GM19452 (cell line): ENCODE measurements around the gene FAM169A.
"Not testable (repeated sequence)": the region's sequence is repeated elsewhere in the genome, so short reads cannot be mapped to it uniquely, and the experiment has no call there.

ENCODE experiments used
- ATAC-seq: cut with Tn5 transposase; IDR thresholded peaks from one replicate; pipeline ENCODE4 v1.9.1; 2021; ENCODE audit not compliant: unreplicated experiment

The FAM169A gene

DNA sequence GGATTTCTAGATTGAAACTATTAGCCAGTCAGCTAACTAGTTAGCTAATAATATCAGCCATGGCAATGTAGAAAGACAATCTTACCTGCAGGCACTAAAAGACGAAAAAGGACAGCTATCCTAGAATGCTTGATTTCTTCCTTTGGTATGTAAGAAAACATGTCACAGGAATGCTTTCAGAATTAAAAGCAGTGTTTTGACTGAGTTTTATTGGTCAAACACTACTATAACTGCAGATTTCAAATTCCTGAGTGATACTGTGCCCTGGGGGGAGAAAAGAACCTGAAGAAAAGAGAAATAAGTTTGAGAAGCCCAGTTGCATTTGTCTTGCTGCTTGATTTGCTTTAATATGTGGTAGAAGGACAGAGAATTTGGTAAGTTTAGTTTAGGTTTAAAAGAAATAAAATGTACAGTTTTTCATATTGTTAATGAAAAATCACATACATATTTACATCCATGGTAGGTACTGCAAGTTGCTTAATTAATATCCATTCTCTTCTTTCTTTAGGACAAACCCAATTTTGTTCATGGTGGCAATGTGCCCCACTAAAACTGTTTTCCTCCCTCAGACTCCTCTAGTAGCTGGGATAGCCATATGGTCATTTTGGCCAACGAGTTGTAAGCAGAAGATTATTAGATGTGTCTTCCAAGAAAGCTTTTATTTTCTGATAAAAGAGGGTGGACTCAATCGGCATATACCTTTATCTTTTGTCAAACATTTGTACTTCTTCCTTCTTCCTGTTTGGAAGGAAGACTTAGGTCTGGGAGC is 4.3 kb upstream of the FAM169A start:
- ATAC-seq: no peak

DNA sequence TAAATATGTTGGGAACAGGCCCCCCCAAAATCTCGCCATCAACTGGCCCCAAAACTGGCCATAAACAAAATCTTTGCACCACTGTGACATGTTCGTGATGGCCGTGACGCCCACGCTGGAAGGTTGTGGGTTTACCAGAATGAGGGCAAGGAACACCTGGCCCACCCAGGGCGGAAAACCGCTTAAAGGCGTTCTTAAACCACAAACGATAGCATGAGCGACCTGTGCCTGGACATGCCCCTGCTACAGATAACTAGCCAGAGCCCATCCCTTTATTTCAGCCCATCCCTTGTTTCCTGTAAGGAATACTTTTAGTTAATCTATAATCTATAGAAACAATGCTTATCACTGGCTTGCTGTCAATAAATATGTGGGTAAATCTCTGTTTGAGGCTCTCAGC is 3.2 kb upstream of the FAM169A start:
- ATAC-seq: not testable (repeated sequence)

DNA sequence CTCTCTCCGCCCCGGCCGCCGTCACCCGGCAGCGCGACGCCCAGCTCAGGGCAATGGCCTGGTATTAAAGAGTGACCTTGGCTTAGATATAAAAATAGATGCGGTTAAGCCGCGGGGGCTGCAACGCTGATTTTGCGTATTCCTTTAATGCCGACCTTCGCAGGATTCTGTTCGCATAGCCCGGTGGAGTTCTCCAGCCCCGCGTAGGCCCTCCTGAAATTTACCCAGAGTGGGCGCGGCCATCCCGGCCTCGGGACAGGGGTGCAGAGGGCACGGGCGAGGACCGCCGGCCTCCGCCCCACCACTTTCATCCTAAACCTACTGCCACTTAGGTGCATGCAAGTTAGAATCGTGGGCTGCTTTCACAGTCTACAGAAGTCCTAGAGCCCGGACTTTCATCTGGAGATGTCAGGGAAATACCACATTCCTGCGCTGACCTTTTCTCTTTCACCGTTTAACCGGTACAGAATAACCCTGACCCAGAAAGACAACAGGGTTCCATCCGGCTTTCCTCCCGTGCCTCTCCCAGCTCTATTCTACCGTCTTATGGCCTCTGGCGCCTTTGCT is 492 bp upstream of the FAM169A start:
- no peak for ATAC-seq

DNA sequence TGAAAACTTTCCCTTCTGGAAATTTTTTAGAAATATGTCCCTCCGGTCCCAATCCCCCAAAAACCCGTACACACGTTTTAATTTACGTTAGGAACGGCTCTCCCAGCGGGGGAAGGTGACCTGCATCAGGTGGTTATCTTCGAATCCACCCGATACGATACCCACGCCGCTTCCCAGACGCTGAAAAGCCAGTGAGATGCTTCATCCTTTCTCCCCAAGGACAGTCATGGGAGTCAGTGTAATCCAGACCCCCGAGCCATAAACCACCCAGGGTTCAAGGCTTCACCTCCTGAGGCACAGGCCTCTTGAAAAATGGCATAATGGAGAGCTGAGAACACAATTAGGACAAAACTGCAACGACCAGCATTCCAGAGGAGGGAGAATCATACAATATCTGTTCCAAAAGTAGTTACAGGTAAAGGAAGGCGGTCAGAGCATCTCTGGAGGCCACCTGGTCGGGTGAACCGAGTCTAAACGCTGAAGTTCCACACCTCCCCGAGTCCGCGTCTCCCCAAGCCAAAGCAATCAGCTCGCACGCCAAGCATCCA is 857 bp downstream of the FAM169A start:
- no peak for ATAC-seq

DNA sequence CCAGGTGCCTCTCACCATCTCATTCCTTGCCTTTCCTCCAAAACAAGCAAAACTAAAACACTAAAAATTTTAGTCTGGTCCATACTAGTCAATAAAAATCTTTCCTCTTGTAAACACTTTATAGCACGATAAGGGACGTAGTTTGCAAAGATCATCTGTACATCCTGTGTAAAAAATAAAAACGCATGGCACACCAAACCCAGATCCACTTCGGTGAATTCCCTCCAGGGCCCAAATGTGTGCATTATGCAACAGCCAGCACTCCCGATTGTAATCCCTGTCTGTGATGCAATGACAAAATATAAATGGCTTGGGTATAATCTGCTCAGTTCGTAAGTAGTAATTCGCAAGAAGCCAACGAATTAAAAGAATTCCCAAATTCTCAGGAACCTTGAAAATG is 1.4 kb downstream of the FAM169A start:
- no peak for ATAC-seq

DNA sequence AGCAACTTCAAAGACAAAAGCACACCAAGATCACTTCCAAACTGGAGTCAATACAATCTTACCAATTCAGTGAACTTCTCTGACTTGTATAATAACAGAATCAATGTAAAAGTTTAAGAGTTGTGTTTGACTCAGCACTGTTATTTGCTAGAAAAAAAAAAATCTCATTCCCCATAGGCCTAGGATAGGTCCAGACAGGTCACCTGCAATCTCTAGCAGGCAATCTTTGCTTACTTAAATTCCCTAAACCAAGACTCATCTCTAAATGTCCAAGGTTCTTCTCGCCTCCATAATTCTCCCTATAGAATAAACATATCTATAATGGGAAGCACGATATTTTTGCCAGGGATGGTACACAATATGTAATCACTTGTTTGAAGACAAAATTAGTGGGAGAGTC is 2.5 kb downstream of the FAM169A start:
- no peak for ATAC-seq

DNA sequence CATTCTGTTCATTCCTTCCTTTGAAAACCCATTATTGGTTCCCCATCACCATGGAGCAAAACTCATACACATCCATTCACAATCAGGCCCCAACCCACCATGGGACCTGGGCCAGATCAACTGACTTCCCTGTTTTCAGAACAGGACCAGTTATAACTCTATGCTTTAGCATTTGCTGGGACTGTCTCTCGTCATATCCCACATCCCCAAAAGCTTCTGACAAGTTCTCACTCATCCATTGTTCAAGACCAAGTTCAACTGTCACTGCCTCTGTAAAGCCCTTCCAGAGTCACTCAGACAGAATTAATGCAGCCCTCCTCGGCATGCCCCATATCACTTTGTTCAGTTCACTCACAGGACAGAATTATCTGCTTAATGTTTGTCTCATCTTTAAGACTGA is 4.0 kb downstream of the FAM169A start:
- no peak for ATAC-seq

DNA sequence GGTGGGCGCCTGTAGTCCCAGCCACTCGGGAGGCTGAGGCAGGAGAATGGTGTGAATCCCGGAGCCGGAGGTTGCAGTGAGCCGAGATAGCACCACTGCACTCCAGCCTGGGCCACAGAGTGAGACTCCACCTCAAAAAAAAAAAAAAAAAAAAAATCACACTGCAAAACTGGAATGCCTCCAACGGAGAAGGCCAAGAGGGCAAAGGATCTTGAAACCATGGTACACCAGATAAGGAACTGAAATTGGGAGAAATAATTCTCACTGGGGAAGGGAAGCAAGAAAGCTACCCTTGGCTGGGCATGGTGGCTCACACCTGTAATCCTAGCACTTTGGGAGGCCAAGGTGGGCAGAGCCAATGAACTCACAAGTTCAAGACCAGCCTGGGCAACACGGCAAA is 9.2 kb downstream of the FAM169A start:
- not testable (repeated sequence) for ATAC-seq

DNA sequence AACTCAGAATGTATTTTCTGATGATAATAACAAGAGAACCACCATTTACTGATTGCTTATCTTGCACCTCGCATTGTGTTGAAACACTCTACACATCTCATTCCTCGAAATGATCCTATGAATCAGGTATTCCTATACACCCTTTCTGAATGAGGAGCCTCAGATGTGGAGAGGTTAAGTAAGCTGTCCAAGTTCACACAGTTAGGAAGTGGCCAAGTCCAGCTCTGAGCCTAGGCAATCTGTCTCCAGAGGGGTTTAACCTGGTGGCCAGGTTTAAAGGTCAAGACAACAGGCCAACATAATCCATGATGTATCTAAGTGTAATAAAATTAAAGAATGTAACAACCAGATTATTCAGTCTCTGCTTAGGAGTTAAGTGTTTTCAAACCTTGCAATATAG is 12.9 kb downstream of the FAM169A start:
- ATAC-seq: no peak

DNA sequence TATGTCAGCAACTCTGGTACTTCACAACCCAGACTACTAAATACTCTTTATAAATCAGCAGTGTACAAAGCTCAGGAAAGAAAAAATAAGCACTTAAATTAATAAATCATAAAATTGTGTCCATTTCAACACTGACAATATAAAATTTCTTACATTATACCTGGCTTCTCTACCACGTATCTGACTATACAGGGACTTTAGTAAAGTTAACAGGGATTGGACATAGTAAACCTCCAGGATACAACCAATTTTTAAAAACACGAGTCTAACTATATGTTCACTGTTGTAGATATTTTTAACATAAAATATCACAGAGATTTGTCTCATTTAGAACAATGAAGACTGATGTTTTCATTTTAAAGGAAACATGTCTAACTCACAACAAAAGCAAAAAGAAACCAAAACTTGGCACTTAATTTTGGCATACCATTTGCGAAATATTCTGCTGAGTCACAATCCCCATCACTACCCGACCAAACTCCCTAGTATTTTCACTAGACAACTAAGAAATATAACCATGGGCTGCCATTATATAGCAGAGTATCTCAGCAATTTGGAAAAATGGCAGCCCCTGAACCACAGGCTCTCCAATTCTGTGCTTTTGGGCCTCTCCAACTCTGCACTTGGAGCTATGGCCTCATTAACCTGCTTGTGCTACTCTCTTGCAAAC is 14.4 kb downstream of the FAM169A start:
- no peak for ATAC-seq

DNA sequence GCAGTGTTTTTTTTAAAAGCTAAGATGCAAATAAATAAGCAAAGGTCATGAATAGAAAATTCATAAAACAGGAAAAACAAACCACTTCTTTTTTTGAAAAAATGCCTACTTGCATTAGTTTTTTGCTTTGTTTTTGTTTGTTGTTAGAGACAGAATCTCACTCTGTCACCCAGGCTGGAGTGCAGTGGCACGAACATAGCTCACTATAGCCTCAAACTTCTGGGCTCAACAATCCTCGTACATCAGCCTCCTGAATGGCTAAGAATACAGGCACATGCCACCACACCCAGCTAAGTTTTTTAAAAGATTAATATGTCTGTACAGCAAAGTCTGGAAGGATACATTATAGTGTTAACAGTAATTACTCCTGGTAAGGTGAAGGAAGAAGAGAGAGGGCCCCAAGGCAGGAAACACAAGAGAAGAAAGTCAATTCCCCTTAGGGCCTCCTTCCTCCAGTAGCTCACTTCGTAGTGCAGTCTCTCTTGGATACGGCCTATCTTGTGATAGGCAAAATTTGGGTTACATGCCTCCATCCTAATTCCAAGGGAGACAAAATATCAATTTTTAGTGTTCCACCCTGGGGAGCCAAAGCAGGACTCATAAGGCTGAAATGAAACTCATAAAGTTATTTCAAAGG is 15.3 kb downstream of the FAM169A start:
- no peak for ATAC-seq

DNA sequence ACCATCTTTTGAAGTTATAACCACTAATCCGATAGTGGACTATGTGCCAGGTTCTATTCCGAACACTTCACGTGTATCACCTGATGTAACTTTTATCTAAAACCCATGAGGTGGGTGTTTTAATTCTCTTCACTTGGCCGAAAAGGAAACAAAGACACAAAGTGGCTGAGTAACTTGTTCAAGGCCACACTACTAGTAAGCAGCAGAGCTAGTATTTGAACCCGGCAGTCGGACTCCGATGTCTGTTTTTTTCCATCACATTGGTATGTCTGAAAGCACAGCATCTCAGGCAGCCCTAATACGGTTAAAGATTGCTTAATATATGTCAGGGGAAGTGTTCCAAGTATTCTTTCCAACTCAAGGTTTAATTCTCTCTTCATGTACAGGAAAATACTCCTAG is 16.2 kb downstream of the FAM169A start:
- ATAC-seq: no peak

DNA sequence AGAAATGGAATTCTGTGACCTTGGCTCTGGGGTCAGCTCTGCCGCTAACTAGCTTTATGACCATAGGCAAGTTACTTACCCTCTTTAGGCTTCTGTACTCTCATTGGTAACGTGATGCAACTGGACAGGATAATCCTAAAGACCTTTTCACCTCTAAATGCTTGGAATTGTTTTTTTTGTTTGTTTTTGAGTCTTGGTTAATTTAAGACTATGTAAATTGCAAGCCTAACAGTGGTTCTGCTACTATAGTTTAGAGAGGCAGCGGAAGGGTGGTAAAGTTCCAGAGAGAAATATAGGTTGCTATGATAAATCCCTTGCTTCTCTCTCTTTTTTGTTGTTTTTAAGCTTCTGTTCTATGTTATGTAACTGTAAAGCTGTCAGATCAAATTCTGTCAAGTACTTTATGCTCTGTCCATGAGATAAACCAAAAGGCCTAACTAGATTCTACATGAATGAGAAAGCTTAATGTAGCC is 17.6 kb downstream of the FAM169A start:
- ATAC-seq: no peak

DNA sequence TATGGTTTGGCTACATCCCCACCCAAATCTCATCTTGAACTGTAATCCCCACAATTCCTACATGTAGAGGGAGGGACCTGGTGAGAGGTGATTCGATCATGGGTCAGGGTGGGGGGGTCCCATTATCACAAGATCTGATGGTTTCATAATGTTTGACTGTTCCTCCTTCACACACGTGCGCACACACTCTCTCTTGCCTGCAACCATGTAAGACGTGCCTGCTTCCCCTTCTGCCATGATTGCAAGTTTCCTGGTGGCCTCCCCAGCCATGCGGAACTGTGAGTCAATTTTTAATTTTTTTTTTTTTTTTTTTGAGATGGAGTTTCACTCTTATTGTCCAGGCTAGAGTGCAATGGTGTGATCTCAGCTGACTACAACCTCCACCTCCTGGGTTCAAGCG is 27.0 kb downstream of the FAM169A start:
- no peak for ATAC-seq

DNA sequence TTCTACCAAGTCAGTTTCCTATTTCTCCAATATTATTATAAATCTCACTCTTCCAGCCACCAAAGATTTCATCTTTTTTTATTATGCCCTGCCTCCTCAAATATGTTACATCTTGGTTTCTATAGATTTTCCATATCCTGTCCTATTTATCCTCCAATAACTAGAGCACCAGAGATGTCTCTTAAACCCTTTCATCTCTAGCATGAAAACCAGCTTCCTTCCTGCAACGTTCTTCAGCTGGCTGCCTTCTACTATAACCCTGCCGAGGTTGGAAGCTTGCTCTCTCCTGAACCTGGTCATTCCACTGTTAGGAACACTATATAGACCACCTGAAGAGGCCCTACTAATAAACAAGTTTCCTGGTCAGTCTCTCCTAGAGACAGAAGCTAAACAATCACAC is 27.9 kb downstream of the FAM169A start:
- no peak for ATAC-seq

DNA sequence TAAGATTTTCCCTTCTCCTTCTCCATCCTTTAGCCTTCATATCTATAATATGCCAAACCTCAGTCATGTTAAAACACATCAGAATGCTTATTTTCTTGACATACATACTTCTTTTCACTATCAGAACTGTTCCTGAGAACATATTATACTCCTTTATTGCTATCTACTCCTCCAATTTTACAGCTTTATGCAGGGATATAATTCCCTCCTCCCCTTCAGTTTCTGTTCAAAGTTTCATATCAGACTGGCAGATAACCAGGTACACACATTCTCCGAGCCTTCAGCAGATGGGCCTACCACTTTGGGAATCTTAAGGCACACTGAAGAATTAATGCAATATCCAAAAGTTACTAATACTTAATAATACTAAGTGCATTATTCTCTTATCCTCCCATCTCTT is 29.1 kb downstream of the FAM169A start:
- no peak for ATAC-seq

DNA sequence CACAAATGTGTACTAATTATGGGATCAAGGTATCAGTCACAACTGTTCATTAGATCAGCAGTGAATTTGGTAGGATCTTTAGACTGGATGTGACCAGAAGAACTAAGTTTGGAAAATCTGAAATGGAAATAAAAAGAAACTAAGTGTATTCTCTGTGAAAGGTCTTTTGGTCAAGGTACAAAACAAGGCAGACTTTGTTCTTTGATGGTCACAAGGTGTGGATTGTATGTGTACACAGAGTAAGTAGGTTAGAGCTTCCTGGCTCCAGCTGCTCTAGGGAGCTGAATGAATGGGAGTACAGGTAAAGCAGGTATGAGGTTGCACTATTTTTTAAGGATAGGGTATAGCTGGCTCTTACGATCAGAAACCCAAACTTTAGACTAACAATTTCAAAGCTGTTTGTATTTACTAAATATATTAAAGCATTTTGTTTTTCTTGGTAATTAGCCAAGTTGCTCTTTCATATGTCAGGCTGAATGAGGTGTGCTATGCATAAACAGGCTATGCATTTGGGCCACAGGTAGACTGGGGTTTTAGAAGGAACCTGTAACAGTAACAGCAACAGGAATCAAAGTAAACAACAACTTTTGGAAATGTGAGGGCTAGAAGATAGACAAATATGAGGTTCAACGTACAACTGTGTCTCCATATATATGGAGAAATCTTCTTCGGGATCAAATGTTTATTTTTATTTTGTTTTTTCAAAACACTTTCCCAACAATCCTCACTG is 32.5 kb downstream of the FAM169A start:
- ATAC-seq: no peak

DNA sequence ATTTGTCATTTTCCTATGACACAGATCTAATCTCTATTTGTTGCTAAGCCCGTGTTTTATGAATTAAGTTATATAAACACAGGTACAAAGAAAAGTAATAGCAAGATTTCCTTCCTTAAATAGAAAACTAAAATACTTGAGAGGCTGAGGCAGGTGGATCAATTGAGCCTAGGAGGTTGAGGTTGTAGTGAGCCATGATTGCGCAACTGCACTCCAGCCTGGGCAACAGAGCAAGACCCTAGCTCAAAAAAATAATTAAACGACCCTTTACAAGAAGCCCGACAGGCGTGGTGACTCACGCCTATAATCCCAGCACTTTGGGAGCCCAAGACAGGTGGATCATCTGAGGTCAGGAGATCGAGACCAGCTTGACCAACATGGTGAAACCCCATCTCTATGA is 36.8 kb downstream of the FAM169A start:
- no peak for ATAC-seq

DNA sequence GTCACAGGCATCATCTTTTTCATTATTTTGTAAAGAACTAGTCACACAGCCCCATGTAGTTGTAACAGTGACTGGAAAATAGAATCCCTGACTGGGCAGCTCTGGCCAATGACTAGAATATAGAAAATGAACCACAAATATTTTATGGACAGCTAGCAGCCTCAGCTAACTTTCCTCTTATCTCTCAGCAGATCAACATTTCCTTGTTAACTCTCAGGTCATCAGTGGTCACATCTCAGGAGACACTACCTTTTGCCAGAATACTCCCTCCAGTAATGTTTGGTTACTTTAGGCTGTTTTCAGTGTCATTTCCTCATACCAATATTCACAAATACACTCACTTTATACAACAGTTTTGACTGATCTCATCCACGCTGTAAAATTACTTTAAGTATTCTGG is 43.9 kb downstream of the FAM169A start:
- ATAC-seq: no peak

DNA sequence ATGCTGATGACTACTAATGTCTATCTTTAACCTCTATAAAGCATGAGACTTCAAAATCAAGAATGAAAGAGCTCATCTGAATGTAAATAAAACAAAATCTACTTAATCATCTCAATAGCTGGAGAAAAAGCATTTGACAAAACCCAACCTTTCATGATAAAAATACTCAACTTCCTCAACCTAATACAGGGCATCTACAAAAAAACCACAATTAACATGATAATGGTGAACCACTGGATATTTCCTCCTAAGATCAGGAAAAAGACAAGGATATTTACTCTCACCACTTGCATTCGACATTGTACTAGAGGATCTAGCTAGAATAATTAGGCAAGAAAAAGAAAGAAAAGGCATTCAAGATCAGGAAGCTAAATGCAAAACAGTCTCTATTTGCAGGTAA is 49.3 kb downstream of the FAM169A start:
- ATAC-seq: no peak

DNA sequence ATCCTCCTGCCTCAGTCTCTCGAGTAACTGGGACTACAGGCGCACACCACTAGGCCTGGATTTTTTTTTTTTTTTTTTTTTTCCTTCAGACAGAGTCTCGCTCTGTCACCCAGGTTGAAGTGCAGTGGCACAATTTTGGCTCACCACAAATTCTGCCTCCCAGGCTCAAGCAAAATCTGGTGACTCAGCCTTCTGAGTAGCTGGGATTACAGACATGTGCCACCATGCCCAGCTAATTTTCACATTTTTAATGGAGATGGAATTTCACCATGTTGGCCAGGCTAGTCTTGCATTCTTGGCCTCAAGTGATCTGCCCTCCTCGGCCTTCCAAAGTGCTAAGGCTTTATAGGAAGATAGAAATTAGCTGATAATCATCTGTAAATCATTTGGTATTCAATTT is 55.3 kb downstream of the FAM169A start:
- ATAC-seq: no peak
